Measurements from ENCODE around the gene TMED5.

Gene TMED5

DNA sequence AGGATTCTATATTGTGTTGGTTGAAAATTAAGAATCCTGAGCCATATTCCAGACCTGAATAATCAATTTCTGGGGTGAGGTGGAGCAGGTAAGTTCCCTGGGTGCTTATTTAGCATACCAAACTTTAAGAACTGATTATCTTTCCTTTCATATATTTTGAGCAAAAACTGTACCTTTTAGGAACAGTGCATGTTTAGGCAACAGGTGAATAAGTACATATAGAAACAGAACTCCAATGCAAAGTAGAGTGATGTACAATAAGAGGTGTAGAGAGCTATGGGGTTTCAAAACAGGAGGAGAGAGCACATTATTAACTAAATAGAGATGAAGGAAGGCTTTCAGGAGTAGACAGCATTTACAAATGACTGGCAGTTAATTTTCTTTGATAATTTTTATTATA, 28.7 kb downstream of the TMED5 start:
- Mint-ChIP-seq H3K27me3 (ENCODE audit: low read depth) (no peaks in the 10 kb centered on the region), H3K27ac (no peak overlapping the region), H3K4me3 (no peak overlapping the region), H3K4me1 (no peaks in the 10 kb centered on the region), H3K9me3 (no peaks in the 10 kb centered on the region), H3K36me3 (ENCODE audit: low read depth) (peaks cover 50% of the 10 kb centered on the region)
- TF ChIP-seq, protein P1, sequence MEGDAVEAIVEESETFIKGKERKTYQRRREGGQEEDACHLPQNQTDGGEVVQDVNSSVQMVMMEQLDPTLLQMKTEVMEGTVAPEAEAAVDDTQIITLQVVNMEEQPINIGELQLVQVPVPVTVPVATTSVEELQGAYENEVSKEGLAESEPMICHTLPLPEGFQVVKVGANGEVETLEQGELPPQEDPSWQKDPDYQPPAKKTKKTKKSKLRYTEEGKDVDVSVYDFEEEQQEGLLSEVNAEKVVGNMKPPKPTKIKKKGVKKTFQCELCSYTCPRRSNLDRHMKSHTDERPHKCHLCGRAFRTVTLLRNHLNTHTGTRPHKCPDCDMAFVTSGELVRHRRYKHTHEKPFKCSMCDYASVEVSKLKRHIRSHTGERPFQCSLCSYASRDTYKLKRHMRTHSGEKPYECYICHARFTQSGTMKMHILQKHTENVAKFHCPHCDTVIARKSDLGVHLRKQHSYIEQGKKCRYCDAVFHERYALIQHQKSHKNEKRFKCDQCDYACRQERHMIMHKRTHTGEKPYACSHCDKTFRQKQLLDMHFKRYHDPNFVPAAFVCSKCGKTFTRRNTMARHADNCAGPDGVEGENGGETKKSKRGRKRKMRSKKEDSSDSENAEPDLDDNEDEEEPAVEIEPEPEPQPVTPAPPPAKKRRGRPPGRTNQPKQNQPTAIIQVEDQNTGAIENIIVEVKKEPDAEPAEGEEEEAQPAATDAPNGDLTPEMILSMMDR (IDR thresholded peaks at IDR 0.05; ENCODE audit: unreplicated experiment in 3 of 3) = no peak

GRCh38 chr1:93150729-93151128, 29.5 kb downstream of the TMED5 start:
- Mint-ChIP-seq H3K9me3 (no peaks in the 10 kb centered on the region), H3K4me3 (no peak overlapping the region), H3K27me3 (ENCODE audit: low read depth) (no peaks in the 10 kb centered on the region), H3K4me1 (no peaks in the 10 kb centered on the region), H3K36me3 (ENCODE audit: low read depth) (peaks cover 46% of the 10 kb centered on the region), H3K27ac (no peak overlapping the region)
- TF ChIP-seq, protein P1 (IDR thresholded peaks at IDR 0.05; ENCODE audit: unreplicated experiment in 3 of 3) = no peak

DNA sequence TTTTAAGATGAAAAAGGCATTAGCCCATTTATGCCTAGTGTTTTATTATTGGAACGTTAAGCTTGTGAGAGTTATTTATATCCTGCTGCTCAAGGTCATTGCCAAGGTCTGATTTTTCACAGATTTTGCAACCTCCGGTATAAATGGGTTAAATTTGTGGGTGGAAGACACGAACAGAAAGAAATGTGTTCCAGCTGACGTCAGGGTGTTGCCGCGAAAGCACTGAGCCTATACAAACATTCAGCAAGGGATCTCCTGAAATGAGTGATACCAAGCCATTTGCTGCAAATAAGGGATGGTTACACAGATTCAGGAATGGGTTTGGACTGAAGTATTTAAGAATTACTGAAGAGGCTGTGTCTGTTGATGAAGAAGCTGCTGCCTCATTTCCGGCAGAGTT, 32.2 kb downstream of the TMED5 start:
- TF ChIP-seq, protein P1 (IDR thresholded peaks at IDR 0.05; ENCODE audit: unreplicated experiment in 3 of 3) = no peak
- Mint-ChIP-seq H3K4me1 (no peaks in the 10 kb centered on the region), H3K27me3 (ENCODE audit: low read depth) (no peaks in the 10 kb centered on the region), H3K27ac (peak overlapping the region in 1 of 3 experiments; percentile 3), H3K36me3 (ENCODE audit: low read depth) (peaks cover 45% of the 10 kb centered on the region), H3K4me3 (no peak overlapping the region), H3K9me3 (no peaks in the 10 kb centered on the region)

- Mint-ChIP-seq H3K4me1 (no peaks in the 10 kb centered on the region), H3K27ac (no peak overlapping the region), H3K36me3 (ENCODE audit: low read depth) (peaks cover 38% of the 10 kb centered on the region), H3K4me3 (no peak overlapping the region), H3K27me3 (ENCODE audit: low read depth) (no peaks in the 10 kb centered on the region), H3K9me3 (no peaks in the 10 kb centered on the region)
- TF ChIP-seq, protein P1 (IDR thresholded peaks at IDR 0.05; ENCODE audit: unreplicated experiment in 3 of 3) = no peak
Measured at GRCh38 chr1:93143769-93144168, 36.4 kb downstream of the TMED5 start.

- H3K4me3 Mint-ChIP-seq = no peak overlapping the region
- peaks cover 38% of the 10 kb centered on the region for H3K36me3 Mint-ChIP-seq (ENCODE audit: low read depth)
- H3K27ac Mint-ChIP-seq = peak overlapping the region; percentile 38 to 85 (median 65)
- TF ChIP-seq, protein P1 (IDR thresholded peaks at IDR 0.05; ENCODE audit: unreplicated experiment in 3 of 3) = no peak
- H3K27me3 Mint-ChIP-seq (ENCODE audit: low read depth) = no peaks in the 10 kb centered on the region
- no peaks in the 10 kb centered on the region for H3K9me3 Mint-ChIP-seq
- H3K4me1 Mint-ChIP-seq = no peaks in the 10 kb centered on the region
Measured at GRCh38 chr1:93143136-93143535, 37.1 kb downstream of the TMED5 start.

- Mint-ChIP-seq H3K9me3 (no peaks in the 10 kb centered on the region), H3K27ac (peak overlapping the region; percentile 38 to 85 (median 79)), H3K36me3 (ENCODE audit: low read depth) (peaks cover 33% of the 10 kb centered on the region), H3K4me1 (no peaks in the 10 kb centered on the region), H3K27me3 (ENCODE audit: low read depth) (no peaks in the 10 kb centered on the region), H3K4me3 (no peak overlapping the region)
- TF ChIP-seq, protein P1 (IDR thresholded peaks at IDR 0.05; ENCODE audit: unreplicated experiment in 3 of 3) = no peak
Measured at GRCh38 chr1:93142161-93142560, 38.1 kb downstream of the TMED5 start.
